CD4-positive, alpha-beta T cell (primary cell): ENCODE data around the gene PRKG1. TPM values are rescaled to one million over a fixed set of nuclear protein-coding genes. Genes with fewer than 3 reads are reported as not detected.

Source experiments
- ATAC-seq: fragments of 200-7000 bp; cut with Tn5 transposase; one replicate; pipeline ENCODE4 v1.10.0; 2022; ENCODE audit warnings: mild to moderate bottlenecking; ENCODE audit not compliant: poor library complexity
- CTCF ChIA-PET: fragments of 350-600 bp; sonication (Branson Sonifier 250); formaldehyde crosslinking; loops from one replicate; lab custom pipeline; 2021; ENCODE audit warnings: antibody characterized with exemption, inconsistent platforms; lab: Charles Lee
- POLR2A ChIA-PET: fragments of 350-600 bp; sonication (Branson Sonifier 250); formaldehyde crosslinking; loops from one replicate; lab custom pipeline; 2021; ENCODE audit warnings: antibody characterized with exemption, inconsistent platforms; lab: Charles Lee
- DNase-seq, 14 experiments: peaks; one replicate each; pipeline ENCODE4 v3.0.0-alpha.2; 2013 to 2020; ENCODE audit warnings: mixed read lengths in 2 of 14
- H3K27ac ChIP-seq, 2 donors: one replicate each; pipeline versions ENCODE4 v1.5.1 to v1.7.0; 2013; ENCODE audit warnings: low read length in 2 of 2, low read depth in 1 of 2, mild to moderate bottlenecking in 1 of 2
- H3K27me3 ChIP-seq, 2 experiments: 1 replicate in 1 of 2; 2 replicates in 1 of 2; pipeline versions ENCODE4 v1.6.1 to v1.7.0; 2013; ENCODE audit warnings: low read length in 2 of 2, control low read depth in 1 of 2, mild to moderate bottlenecking in 1 of 2, moderate library complexity in 1 of 2; ENCODE audit not compliant: insufficient read depth in 2 of 2, control insufficient read depth in 1 of 2
- H3K36me3 ChIP-seq: one replicate; pipeline ENCODE4 v1.6.1; 2013; ENCODE audit warnings: low read length, control low read depth; ENCODE audit not compliant: insufficient read depth
- H3K4me1 ChIP-seq: one replicate; pipeline ENCODE4 v1.6.1; 2013; ENCODE audit warnings: low read length, control low read depth; ENCODE audit not compliant: insufficient read depth
- H3K4me3 ChIP-seq: one replicate; pipeline ENCODE4 v1.5.1; 2013; ENCODE audit warnings: mild to moderate bottlenecking, low read length, moderate library complexity
- H3K9me3 ChIP-seq, 2 experiments: 1 replicate in 1 of 2; 2 replicates in 1 of 2; pipeline versions ENCODE4 v1.6.1 to v1.7.0; 2013; ENCODE audit warnings: low read length in 2 of 2, mild to moderate bottlenecking in 2 of 2, control low read depth in 1 of 2, moderate library complexity in 1 of 2; ENCODE audit not compliant: control insufficient read depth in 1 of 2, insufficient read depth in 1 of 2
- H3K27ac Mint-ChIP-seq: one replicate; pipeline ENCODE4 v1.8.0; 2020; ENCODE audit warnings: mixed read lengths
- H3K27me3 Mint-ChIP-seq: one replicate; pipeline ENCODE4 v1.8.0; 2021; ENCODE audit warnings: mixed read lengths
- H3K36me3 Mint-ChIP-seq: one replicate; pipeline ENCODE4 v1.8.0; 2021; ENCODE audit warnings: low read depth, mixed read lengths
- H3K4me1 Mint-ChIP-seq: one replicate; pipeline ENCODE4 v1.8.0; 2021; ENCODE audit warnings: low read depth, mixed read lengths
- H3K4me3 Mint-ChIP-seq: one replicate; pipeline ENCODE4 v1.8.0; 2020; ENCODE audit warnings: mild to moderate bottlenecking, mixed read lengths
- H3K9me3 Mint-ChIP-seq: one replicate; pipeline ENCODE4 v1.8.0; 2020; ENCODE audit warnings: mixed read lengths
- intact Hi-C, 2 experiments: fragments of 100-400 bp; cut with DNase I in 1 of 2; cut with micrococcal nuclease in 1 of 2; formaldehyde crosslinking; loops; one replicate each; pipeline versions ENCODE4 v1.15.1 to v1.9.0; 2023 to 2025; cut with DNase I, micrococcal nuclease
- total RNA-seq, 174 experiments: library from RNA in 2 of 174; stranded (reverse) in 2 of 174; gene quantifications; one replicate each; pipeline ENCODE4 v1.2.3 and lab custom pipeline; 2021 to 2026
- TF ChIP-seq, protein P1 (sequence below): fragments of 200-600 bp; IDR thresholded peaks from one replicate; pipeline ENCODE4 v1.8.0; 2022; ENCODE audit warnings: antibody characterized with exemption, mild to moderate bottlenecking

The PRKG1 gene
- total RNA-seq, 2 experiments from 2014 or later: 0.31 TPM; not detected in 1

DNA sequence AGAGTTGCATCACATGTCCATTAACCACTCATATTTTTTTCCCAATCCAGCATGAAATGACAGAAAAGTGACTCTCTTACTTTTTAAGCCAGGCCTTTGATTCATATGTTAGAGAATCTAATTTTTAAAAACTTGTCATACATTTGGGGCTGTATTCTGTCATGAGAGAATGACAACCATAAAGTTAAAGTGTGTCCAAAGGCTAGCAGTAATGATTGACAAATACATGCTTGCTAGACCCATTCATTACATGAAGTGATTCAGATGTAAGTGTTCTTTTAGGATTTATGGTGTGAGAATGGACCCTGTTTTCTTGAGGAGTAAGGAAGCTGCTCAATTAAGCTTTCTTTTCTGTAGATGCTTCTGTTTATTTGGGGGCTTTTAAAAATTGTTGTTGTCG is 549.7 kb downstream of the PRKG1 start:
- Histone ChIP-seq H3K4me3 (no peak overlapping the region), H3K27me3 (no peaks in the 10 kb centered on the region), H3K4me1 (no peaks in the 10 kb centered on the region), H3K9me3 (no peaks in the 10 kb centered on the region), H3K27ac (no peak overlapping the region), H3K36me3 (no peaks in the 10 kb centered on the region)
- TF ChIP-seq, protein P1, sequence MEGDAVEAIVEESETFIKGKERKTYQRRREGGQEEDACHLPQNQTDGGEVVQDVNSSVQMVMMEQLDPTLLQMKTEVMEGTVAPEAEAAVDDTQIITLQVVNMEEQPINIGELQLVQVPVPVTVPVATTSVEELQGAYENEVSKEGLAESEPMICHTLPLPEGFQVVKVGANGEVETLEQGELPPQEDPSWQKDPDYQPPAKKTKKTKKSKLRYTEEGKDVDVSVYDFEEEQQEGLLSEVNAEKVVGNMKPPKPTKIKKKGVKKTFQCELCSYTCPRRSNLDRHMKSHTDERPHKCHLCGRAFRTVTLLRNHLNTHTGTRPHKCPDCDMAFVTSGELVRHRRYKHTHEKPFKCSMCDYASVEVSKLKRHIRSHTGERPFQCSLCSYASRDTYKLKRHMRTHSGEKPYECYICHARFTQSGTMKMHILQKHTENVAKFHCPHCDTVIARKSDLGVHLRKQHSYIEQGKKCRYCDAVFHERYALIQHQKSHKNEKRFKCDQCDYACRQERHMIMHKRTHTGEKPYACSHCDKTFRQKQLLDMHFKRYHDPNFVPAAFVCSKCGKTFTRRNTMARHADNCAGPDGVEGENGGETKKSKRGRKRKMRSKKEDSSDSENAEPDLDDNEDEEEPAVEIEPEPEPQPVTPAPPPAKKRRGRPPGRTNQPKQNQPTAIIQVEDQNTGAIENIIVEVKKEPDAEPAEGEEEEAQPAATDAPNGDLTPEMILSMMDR: no peak
- H3K4me3 Mint-ChIP-seq: no peak overlapping the region
- H3K36me3 Mint-ChIP-seq: no peaks in the 10 kb centered on the region
- ChIA-PET POLR2A (no interaction called here), CTCF (no interaction called here)
- H3K9me3 Mint-ChIP-seq: no peaks in the 10 kb centered on the region
- intact Hi-C loops: no loop called here
- ATAC-seq (no peak), DNase-seq (no peak)
- H3K27ac Mint-ChIP-seq: no peak overlapping the region
- no peaks in the 10 kb centered on the region for H3K4me1 Mint-ChIP-seq
- H3K27me3 Mint-ChIP-seq: peaks cover 9% of the 10 kb centered on the region

DNA sequence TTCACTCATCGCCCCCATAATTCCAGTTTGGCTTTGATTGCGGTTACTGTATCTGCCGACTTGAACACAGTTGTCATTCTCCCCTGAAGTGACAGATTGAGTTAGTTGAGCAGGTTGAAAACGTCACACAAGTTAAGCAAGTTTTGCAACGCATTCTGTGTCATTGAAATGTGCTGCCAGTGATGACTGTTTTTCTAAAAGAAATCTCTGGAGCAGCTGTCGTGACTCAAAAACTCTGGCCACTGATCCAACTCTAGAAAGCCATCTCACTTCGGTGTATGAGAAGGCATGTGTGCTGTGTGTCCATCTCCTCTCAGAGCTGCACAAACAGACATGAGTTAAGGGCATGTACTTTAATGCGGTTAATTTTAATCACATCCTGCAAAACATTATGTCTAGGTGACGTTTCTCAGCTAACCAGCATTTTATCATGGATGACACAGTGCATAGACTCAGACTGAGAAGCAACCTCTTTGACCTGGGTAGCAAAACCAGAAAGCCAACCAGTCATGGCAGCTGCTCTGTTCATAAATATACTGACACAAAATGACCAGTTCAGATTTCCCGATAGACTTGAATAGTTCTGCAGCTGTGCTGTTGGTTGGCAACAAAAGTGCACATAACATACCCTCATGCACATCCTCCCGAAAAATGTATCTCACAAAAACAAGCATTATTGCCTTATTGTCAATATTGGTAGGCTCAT is 555.8 kb downstream of the PRKG1 start:
- DNase-seq (no peak), ATAC-seq (no peak)
- TF ChIP-seq, protein P1: no peak
- Histone ChIP-seq H3K27me3 (no peaks in the 10 kb centered on the region), H3K9me3 (no peaks in the 10 kb centered on the region), H3K4me3 (no peak overlapping the region), H3K27ac (no peak overlapping the region), H3K4me1 (no peaks in the 10 kb centered on the region), H3K36me3 (no peaks in the 10 kb centered on the region)
- Mint-ChIP-seq H3K36me3 (no peaks in the 10 kb centered on the region), H3K4me1 (no peaks in the 10 kb centered on the region), H3K27ac (no peak overlapping the region), H3K9me3 (no peaks in the 10 kb centered on the region), H3K4me3 (no peak overlapping the region), H3K27me3 (peaks cover 9% of the 10 kb centered on the region)
- ChIA-PET POLR2A (no interaction called here), CTCF (no interaction called here)
- intact Hi-C loops: no loop called here

DNA sequence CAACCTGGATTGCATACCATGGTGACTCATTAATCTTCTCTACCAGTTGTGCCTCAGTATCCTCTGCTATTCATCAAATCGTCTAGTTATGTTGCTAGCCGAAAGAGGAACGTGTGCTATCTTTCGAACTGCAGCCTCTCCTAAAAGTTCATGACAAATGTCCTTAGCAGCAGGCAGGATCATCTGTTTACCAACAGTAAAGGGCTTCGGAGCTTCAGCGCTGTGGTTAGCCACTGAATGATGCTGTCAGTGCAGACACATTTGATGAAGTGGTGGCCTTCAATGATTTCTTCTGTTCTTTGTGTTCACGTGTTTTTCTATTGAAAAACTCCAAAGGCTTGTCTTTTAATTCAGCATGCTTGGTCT is 556.3 kb downstream of the PRKG1 start:
- peaks cover 9% of the 10 kb centered on the region for H3K27me3 Mint-ChIP-seq
- ATAC-seq (no peak), DNase-seq (no peak)
- no peak overlapping the region for H3K27ac Mint-ChIP-seq
- Histone ChIP-seq H3K4me1 (no peaks in the 10 kb centered on the region), H3K9me3 (no peaks in the 10 kb centered on the region), H3K27me3 (no peaks in the 10 kb centered on the region), H3K27ac (no peak overlapping the region), H3K4me3 (no peak overlapping the region), H3K36me3 (no peaks in the 10 kb centered on the region)
- no peak overlapping the region for H3K4me3 Mint-ChIP-seq
- ChIA-PET CTCF (no interaction called here), POLR2A (no interaction called here)
- no peaks in the 10 kb centered on the region for H3K4me1 Mint-ChIP-seq
- intact Hi-C loops: no loop called here
- no peaks in the 10 kb centered on the region for H3K9me3 Mint-ChIP-seq
- TF ChIP-seq, protein P1: no peak
- H3K36me3 Mint-ChIP-seq: no peaks in the 10 kb centered on the region
